Embryonic facial prominence (tissue), 1 donor: ENCODE measurements around the gene REELD1.

Experiments used
- DNase-seq: peaks from one replicate; pipeline ENCODE4 v3.0.0-alpha.2; 2016; ENCODE audit errors: extremely low spot score

The REELD1 gene

GRCh38 chr4:146214238-146214637, at the start of gene REELD1:
Gene REELD1, plus strand, starts transcription at chr4:146214538. Its CDS starts 2,415 bp downstream, at chr4:146216953.
- no peak for DNase-seq

- no peak for DNase-seq
Observed at GRCh38 chr4:146165221-146165620, 49.1 kb upstream of the REELD1 start.

- no peak for DNase-seq
Observed at GRCh38 chr4:146165840-146166239, 48.5 kb upstream of the REELD1 start.

GRCh38 chr4:146170149-146170548, 44.2 kb upstream of the REELD1 start:
- DNase-seq = no peak

GRCh38 chr4:146175541-146176453, 38.5 kb upstream of the REELD1 start, which contains the start of gene LSM6:
Gene LSM6, plus strand, starts transcription at chr4:146175718. Its CDS starts 7,204 bp downstream, at chr4:146182922.
- peak; percentile 75 for DNase-seq

- DNase-seq = no peak
Observed at GRCh38 chr4:146176891-146177290, 37.4 kb upstream of the REELD1 start.

- DNase-seq = no peak
Observed at GRCh38 chr4:146178126-146178525, 36.2 kb upstream of the REELD1 start.

- DNase-seq = no peak
Observed at GRCh38 chr4:146179784-146180370, 34.5 kb upstream of the REELD1 start.

GRCh38 chr4:146182443-146182842, 31.9 kb upstream of the REELD1 start:
- DNase-seq = no peak

GRCh38 chr4:146183209-146183608, 31.1 kb upstream of the REELD1 start:
- no peak for DNase-seq

- no peak for DNase-seq
Observed at GRCh38 chr4:146186041-146186440, 28.3 kb upstream of the REELD1 start.

GRCh38 chr4:146186596-146186995, 27.7 kb upstream of the REELD1 start:
- no peak for DNase-seq

- DNase-seq = no peak
Observed at GRCh38 chr4:146190456-146190855, 23.9 kb upstream of the REELD1 start.

GRCh38 chr4:146191766-146192458, 22.4 kb upstream of the REELD1 start:
- no peak for DNase-seq

GRCh38 chr4:146193628-146194027, 20.7 kb upstream of the REELD1 start:
- no peak for DNase-seq

GRCh38 chr4:146194212-146194611, 20.1 kb upstream of the REELD1 start:
- no peak for DNase-seq

GRCh38 chr4:146202665-146203064, 11.7 kb upstream of the REELD1 start:
- DNase-seq = no peak

GRCh38 chr4:146207410-146207809, 6.9 kb upstream of the REELD1 start:
- DNase-seq = no peak

GRCh38 chr4:146210890-146211289, 3.4 kb upstream of the REELD1 start:
- DNase-seq = no peak

GRCh38 chr4:146211440-146211839, 2.9 kb upstream of the REELD1 start:
- no peak for DNase-seq

- no peak for DNase-seq
Observed at GRCh38 chr4:146212781-146213180, 1.6 kb upstream of the REELD1 start.

GRCh38 chr4:146222313-146222712, 8.0 kb downstream of the REELD1 start:
- DNase-seq = no peak
